GM18861 (cell line): ENCODE results near the gene TEX28.
"Not testable (repeated sequence)": the region's sequence is repeated elsewhere in the genome, so short reads cannot be mapped to it uniquely, and the experiment has no call there.

Experiments used
- ATAC-seq: cut with Tn5 transposase; IDR thresholded peaks from one replicate; pipeline ENCODE4 v1.9.1; 2021; ENCODE audit not compliant: unreplicated experiment

Gene TEX28

GRCh38 chrX:154310616-154311536 lies 16.0 kb upstream of the TEX28 start:
- no peak for ATAC-seq

- no peak for ATAC-seq
Observed at GRCh38 chrX:154309041-154309775, 14.3 kb upstream of the TEX28 start.

GRCh38 chrX:154308108-154308946 lies 13.4 kb upstream of the TEX28 start:
- no peak for ATAC-seq

GRCh38 chrX:154307202-154307601 lies 12.3 kb upstream of the TEX28 start:
- no peak for ATAC-seq

GRCh38 chrX:154305541-154306205 lies 10.7 kb upstream of the TEX28 start:
- no peak for ATAC-seq

- ATAC-seq = no peak
Observed at GRCh38 chrX:154304846-154305245, 9.9 kb upstream of the TEX28 start.

- ATAC-seq = no peak
Observed at GRCh38 chrX:154303476-154303875, 8.6 kb upstream of the TEX28 start.

GRCh38 chrX:154302998-154303397 lies 8.1 kb upstream of the TEX28 start:
- ATAC-seq = not testable (repeated sequence)

GRCh38 chrX:154300816-154301215 lies 5.9 kb upstream of the TEX28 start:
- no peak for ATAC-seq

- no peak for ATAC-seq
Observed at GRCh38 chrX:154298312-154298711, 3.4 kb upstream of the TEX28 start.

- ATAC-seq = no peak
Observed at GRCh38 chrX:154296731-154297130, 1.8 kb upstream of the TEX28 start.

- no peak for ATAC-seq
Observed at GRCh38 chrX:154295664-154296310, 863 bp upstream of the TEX28 start, which contains the start of gene TKTL1. TSS of gene TKTL1 (plus strand) at chrX:154295795. CDS start at chrX:154295860, 65 bp downstream.

- ATAC-seq = not testable (repeated sequence)
Observed at GRCh38 chrX:154286406-154286805, 8.5 kb downstream of the TEX28 start.

GRCh38 chrX:154284489-154285338 lies 10.2 kb downstream of the TEX28 start:
- ATAC-seq = not testable (repeated sequence)

- ATAC-seq = not testable (repeated sequence)
Observed at GRCh38 chrX:154269245-154269644, 25.7 kb downstream of the TEX28 start.

GRCh38 chrX:154263072-154263471 lies 31.9 kb downstream of the TEX28 start:
- not testable (repeated sequence) for ATAC-seq

- not testable (repeated sequence) for ATAC-seq
Observed at GRCh38 chrX:154258711-154259110, 36.2 kb downstream of the TEX28 start.

- not testable (repeated sequence) for ATAC-seq
Observed at GRCh38 chrX:154257282-154257681, 37.6 kb downstream of the TEX28 start, which contains the start of gene OPN1MW3. TSS of gene OPN1MW3 (plus strand) at chrX:154257582. CDS start at chrX:154257620, 38 bp downstream.

- not testable (repeated sequence) for ATAC-seq
Observed at GRCh38 chrX:154248076-154248475, 46.8 kb downstream of the TEX28 start.
